ENCODE results near the gene MRGPRE.

MRGPRE gene

DNA sequence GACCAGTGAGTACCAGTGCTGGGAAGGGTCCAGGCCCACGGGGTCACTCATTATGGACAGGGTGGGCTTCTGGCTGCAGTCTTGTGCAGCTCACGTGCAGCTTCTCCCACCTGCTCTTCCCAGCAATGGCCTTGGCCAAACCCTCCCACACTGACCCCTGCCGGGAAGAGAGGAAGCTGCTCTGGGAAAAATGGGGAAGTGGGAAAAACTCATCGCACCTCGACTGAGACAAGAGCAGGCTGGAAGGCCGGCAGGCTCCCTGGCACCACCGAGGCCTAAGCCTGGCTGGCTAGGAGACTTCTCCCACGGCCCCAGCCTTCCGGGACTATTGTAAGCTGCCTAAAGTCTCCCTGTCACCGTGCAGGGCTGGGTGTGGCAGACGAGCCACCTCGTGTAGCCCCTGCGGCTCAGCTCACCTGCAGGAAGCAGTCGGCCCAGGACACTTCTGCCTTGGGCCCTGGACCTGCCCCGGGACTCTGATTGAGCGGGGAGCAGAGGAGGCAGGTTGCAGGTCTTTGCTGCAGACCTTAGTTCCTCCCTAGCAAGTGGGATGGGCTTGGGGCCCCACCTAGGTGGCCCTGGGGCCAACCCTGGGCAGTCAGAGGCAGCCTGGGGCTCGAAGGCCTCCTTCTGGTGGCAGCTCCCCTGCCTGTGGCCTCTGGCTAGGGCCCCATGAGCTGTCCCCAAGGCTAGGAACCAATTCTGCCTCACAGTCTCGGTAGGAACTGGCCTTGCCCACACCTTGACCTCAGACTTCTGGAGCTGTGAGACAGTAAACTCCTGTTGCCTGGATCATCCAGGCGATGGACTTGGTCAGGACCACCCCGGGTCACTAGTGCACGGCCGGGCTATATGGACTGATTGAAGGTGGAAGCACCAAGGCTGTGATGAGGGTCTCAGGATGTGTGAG is 36.7 kb downstream of the MRGPRE start:
- no peak for DNase-seq

DNA sequence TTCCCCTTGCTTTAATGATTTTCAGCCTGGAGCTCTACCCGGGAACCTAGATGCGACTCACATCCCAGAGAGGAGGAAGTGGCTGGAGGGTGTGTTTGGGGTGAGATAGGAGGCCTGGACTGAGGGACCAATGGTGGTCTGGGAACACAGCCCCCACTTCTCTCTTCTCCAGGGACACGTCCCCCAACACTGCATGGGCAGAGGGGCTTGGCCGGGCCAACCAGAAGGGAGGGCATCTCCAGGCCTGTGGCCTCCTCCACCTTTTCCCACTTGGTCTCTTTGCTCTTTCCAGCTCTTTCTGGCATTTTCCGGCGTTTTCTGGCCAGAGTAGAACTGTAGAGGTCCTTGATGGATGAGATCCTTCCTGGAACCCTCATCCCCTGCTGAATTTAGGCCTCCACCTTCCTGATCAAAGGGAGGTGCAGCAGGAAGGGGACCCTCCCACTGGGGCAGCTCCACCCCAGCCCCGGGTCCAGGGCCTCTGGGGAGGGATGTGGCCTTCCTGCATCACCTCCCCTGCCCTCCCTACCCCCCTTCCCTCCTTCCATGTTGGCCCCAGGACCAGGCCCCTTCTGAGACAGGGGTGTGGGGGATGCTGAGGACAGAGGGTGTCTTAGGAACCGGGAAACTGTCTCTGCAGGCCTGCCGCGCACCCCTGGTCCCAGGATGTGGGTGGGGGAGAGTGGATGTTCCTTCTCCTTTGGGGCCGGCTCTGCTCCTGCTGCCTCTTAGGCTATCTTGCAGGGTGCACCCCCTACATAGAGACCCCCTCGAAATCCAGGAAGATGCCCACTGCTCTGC is 38.0 kb downstream of the MRGPRE start:
- no peak for DNase-seq

DNA sequence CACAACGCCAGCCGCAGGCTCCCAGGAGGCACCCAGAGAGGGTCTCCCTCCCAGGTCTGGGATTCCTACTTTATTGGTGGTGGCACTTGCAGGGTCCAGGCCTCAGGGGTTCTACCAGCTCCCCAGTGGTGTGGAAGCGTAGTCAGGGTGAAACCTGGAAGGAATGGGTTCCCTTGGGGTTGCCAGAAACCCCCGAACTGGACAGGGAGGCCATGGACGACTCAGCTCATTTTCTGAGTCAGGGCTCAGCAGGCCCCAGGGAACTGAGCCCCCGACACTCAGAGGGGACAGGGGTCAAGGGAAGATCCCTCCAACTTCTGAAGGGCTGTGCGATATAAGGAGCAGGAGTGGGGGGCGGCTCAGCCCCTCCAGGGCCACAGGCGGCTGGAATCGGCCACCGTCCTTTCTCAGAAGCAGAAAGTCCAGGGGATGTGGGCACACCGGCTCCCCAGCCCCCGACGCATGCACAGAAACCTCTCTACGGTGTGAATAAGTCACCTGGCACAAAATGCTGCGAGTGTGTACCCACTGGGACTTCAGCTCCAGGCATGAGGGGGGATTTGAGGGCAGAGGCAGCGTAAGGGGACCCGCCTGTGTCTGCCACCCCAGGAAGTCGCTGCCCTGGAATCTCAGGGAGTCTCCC is 38.7 kb downstream of the MRGPRE start:
- no peak for DNase-seq

DNA sequence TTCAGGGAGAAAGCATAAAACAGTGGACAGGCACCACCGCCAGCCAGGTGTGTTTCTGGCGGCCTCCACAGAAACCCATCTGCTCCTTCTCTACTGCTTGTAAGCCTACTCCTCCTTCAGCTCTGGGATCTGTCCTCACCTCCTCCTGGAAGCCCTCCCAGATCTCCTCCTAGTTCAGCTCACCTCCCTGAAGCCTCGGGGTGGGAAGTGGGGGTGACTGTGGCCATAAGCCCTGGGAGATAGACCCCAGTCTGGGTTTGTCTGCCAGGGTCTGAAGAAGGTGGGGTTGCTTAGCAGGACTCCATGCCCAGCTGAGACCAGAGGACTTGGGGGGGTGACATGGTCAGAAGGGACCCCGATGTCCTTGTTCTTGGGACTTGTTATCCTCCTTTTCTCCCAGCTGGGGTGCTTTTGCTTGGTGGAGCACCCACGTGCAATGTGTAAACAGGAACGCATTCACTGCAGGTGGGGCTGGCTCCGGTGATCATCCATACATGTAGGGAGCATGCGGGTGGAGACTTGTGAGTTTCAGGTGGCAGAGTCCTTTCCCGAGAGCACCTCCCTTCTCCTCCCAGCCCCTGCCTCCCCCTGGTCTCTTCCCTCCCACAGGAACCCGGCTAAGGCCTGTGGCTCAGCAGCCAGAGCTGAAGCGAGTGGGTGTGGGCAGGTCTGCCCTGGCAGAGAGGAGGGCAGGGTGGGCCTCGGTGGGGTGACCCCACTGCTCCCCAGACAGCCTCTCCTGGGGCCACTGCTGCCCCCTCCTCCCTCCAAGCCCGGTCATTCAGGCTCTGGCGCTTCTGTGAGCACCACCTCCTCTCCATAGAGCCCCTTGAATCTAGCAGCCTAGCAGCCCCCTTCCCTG is 39.5 kb downstream of the MRGPRE start:
- no peak for DNase-seq

DNA sequence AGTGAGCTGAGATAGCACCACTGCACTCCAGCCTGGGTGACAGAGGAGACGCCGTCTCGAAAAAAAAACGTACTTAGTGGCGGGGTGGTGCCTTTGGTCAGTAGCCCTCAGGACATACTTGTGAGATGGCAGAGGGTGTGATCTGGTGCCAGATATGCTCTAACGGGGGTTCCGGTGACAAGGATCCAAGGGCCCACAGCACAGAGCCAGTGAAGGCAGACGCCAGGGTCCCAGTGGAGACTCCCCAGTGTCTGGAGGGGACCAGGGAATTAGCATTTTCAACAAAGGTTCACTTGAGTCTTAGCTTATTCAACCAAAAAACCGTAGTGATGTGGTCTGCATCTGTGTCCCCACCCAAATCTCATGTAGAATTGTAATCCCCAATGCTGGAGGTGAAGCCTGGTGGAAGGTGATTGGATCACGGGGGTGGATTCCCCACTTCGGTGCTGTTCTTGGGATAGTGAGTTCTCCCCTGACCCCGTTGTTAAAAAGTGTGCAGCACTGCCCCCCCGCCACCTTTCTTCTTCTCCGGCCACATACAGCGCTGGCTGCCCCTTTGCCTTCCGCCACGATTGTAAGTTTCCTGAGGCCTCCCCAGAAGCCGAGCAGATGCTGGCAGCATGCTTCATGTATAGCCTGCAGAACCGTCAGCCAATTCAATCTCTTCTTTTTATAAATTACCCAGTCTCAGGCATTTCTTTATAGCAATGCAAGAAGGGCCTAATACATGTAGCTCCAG is 40.5 kb downstream of the MRGPRE start:
- DNase-seq, result no peak

DNA sequence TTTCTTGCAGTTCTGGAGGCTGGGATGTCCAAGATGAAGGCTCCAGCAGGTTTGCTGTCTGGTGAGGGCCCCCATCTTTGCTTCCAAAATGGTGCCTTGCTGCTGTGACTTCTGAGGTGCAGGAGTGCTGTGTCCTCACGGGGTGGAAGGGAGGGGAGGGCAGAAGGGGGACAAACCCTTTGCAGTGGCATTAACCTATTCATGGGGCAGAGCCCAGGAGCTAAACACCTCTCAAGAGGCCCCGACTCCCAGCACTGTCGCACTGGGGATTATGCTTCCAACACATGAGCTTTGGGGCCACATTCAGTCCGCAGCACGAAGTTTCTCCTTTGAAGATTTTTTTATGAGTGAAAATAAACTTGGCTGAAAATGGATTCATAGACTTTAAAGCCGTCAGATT is 41.6 kb downstream of the MRGPRE start:
- DNase-seq, result no peak

DNA sequence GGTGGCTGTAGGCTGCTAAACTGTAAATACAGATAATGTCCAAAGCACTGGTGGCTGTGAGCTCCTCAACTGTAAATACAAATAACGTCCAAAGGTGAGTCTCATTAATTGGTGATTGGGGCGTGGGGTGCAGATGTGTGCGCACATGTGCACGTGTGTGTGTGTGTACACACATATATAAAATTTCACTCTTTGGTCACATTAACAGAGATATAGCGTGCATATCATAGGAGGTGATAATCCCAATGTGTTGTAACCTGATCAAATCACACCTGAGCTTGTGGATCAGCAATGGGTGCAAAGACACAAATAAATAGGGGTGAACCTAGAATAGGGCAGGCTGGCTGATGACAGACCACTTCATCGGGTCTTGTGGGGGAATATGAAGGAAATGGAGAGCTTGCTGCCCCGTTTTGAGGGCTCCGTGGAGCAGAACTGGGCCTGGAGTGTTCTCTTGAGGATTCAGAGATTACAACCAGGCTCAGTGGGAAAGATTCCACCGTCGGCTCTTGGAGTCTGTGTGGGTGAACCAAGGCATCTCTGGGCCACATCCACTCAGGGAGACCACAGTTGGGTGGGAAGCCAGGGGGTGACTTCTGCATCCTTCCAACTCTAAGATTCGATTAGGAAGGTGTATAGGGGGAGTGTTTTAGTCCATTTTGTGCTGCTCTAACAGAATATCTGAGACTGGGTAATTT is 42.2 kb downstream of the MRGPRE start:
- no peak for DNase-seq

DNA sequence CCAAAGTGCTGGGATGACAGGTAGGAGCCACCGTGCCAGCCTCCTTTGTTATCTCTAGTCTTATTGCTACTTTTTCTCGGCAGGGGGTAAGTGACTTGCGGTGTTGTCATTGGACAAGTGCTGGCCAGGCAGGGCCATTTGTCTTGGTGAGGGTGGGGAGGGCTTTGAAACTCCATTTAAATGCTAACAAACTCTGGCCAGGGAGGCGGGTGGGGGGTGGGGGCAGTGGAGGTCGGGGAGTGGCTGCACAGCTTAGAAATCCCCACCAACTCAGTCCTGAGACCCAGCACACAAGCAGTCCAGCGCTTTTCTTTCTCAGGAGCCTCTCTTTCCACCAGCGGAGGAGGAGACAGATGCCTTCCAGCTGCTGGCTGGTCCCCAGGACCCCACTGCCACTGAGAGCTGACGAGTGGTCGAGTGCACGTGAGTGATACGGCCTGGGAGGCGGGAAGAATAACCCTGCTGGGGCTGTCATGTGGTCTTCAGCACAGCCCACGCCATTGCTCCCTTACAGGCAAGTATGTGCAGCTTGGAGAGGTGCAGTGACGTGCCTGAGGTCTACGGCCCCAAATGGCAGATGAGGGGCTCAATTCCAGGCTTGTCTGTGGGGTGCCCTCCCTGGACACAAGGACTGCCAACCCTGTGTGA is 42.9 kb downstream of the MRGPRE start:
- no peak for DNase-seq

DNA sequence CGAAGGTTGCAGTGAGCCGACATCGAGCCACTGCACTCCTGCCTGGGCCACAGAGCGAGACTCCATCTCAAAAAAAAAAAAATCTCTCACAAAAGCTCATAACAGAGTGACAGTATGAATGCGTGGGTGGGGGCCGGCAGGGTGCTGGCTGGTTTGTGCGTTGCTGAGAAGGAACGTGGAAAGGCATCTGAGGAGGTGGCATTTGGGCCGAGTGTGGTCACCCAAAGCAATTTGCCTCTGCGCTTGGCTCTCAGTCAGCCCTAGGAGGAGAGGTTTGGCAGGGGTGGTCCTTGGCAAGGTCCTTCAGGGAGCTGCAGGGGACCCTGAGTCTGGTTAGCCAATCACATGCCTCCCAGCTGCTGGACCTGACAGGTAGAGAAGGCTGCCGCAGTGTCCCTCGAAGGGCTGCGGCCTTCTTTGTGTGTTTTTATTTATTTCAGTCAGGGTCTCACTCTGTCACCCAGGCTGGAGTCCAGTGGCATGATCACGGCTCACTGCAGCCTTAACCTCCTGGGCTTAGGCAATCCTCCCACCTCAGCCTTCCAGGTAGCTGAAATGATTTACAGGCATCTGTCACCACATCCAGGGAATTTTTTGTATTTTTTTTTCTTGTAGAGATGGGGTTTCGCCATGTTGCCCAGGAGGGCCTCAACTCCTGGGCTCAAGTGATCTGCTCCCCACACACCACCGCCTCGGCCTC is 43.6 kb downstream of the MRGPRE start:
- DNase-seq, result no peak

DNA sequence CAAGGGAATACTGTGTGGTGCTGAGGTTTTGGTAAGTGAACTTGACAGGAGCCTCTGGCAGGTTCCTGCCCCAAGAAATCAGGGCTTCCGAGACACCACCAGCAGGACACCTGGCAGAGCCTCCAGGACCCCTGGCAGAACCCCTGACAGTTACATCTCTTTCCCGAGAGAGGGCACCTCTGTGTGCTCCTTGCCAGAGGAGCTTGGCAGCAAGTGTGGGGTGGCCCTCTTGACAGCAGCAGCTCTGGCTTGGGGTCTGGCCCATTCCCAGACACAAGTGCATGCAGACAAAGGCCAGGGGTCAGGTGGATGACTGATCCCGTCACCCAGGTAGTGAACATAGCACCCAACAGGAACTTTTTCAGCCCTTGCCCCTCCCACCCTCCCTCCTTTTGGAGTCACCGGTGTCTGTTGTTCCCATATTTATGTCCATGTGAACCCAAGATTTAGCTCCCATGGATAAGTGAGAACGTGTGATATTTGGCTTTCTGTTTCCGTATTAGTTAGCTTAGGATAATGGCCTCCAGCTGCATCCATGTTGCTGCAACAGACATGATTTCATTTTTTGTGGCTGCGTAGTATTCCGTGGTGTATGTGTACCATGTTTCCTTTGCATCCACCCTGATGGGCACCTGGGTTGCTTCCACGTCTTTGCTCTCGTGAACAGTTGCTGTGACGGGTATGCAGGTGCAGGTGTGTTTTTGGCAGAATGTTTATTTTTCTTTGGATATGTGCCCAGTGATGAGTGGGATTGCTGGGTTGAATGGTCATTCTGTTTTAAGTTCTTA is 45.9 kb downstream of the MRGPRE start:
- no peak for DNase-seq

DNA sequence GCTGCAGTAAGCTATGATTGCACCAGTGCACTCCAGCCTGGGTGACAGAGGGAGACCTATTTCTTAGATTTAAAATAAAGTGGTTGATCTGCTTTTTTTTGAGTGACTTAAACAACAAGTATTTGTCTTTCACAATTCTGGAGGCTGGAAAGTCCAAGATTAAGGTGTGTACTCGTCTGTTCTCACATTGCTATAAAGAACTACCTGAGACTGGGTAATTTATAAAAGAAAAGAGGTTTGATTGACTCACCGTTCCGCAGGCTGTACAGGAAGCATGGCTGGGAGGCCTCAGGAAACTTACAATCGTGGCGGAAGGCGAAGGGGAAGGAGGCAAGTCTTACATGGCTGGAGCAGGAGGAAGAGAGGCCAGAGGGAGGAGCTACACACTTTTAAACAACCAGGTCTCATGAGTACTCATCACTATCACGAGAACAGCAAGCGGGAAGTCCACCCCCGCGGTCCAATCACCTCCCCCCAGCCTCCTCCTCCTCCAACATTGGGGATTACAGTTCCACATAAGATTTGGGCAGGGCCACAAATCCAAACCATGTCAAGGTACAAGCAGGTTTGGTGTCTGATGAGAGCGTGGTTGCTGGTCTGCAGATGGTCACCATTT is 47.4 kb downstream of the MRGPRE start:
- DNase-seq, result no peak

DNA sequence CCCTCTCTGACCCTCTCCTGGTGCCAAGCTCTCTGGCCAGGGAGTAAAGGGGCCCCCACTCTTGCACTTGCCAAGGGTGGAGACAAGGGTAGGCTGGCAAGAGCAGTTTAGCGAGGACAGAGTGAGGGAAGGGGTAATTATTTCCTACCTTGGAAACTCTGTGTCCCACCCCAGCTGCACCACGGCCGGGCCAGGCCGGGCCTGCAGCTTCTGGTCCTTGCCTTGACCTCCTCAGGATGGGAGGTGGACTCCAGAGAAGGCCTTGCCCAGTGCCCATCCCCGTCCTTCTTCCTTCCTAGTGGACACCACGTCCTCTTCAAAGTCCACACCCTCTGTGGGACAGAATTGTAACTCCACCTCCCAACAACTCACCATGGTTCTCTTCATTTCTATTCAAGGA is 48.7 kb downstream of the MRGPRE start:
- no peak for DNase-seq

DNA sequence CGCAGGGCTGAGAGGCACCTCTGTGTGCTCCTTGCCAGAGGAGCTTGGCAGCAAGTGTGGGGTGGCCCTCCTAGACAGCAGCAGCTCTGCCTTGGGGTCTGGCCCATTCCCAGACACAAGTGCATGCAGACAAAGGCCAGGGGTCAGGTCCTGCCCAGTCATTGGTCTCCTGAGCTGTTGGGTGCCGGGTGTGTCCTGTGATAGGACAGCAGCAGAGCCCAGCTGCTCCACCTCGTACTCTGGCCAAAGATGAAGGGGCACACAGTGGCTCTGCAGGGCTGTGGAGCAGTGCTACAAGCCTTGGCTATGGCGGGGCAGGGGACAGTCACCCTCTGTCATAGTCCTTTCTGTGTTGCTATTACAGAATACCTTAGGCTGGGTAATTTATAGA is 49.8 kb downstream of the MRGPRE start:
- DNase-seq, result no peak

DNA sequence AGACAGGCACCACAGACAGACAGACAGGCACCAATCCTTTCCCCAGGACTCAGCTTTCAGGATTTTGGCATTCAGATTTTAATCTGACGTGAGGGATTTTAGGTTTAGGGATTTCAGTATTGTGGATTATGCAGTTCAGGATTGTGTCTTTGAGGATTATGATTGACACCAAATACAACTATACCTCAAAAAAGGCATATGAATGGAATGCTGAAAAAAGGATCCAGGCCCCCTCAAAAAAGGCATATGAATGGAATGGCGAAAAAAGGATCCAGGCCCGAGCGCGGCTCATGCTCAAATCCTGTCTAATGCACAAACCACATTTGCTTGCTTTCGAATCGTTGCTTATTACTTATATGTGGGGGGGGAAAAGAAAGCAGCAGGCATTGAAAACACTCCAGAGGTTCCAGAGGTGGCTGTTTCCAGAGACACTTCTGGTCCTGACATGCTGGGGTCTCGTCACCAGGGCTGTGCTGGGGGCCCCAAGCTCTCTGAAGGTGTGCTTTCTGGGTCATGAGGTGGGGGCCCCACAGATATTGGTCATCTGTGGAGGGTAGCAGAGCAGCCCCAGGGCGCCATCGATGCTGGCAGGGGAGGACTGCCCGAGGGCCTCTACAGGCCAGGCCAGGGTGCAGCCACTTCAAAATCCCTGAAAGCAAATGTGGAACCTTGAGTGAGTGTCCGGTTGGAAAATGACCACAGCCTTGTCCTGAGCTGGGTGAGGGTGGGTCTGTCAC is 50.3 kb downstream of the MRGPRE start:
- DNase-seq, result no peak

DNA sequence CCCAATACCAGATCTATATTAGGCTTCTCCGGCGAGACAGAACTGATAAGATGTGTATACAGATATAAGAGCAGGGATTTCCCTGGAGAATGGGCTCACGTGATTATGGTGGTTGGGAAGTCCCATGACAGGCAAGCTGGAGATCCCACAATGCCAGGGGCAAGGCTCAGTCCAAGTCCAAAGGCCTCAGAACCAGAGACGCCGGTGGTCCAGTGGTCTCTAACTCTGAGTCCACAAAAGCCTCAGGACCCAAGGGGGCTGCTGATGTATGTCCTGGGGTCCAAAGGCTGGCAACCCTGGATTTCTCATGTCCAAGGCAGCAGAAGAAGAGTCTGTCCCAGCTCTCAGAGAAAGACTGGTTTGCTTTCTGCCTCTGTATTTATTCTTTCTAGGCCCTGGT is 51.3 kb downstream of the MRGPRE start:
- DNase-seq, result no peak

DNA sequence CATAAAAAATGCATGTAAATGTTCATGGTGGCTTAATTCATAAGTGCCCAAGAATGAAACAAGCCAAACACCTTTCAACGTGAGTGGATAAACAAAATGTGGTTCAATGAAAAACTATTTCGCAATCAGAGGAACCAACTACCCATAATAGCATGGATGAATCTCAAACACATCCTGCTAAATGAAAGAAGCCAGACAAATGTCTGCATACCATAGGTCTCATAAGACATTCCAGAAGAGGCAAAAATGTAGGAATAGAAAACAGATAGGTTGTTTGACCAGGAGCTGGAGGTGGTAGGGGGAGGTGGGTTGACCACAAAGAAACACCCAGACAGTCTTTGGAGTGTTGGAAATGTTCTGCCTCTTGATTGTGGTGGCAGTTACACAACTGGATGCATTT is 53.9 kb downstream of the MRGPRE start:
- no peak for DNase-seq

DNA sequence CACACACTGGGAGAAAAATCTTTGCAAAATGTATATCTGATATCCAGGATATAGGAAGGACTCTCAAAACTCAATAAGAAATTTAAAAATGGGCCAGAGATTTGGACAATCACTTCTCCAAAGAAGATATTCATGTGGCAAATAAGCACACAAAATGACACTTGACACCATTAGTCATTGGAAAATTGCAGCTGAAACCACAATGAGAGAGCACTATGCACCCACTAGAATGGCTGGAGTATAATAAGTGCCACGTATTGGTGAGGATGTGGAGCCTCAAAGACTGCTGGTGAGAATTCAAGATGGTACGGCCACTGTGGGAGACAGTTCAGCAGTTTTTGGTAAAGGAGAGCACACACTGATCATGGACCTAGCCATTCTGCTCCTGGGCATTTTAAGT is 54.3 kb downstream of the MRGPRE start:
- DNase-seq, result no peak
